K562 (cell line): Measurements from ENCODE around the gene CPED1.

Source experiments
- ZFX ChIP-seq: sonication (generic); formaldehyde crosslinking; IDR thresholded peaks from 2 replicates; pipeline ENCODE4 v1.8.0; 2022; ENCODE audit warnings: mild to moderate bottlenecking, missing genetic modification reagents, moderate library complexity
- TF ChIP-seq, protein P1 (sequence below), 3 experiments: IDR thresholded peaks in 2 of 3; conservative IDR thresholded peaks in 1 of 3; 2 replicates each; pipeline ENCODE4 v1.5.1; 2011 to 2012; ENCODE audit warnings: low read length in 3 of 3, mild to moderate bottlenecking in 3 of 3, control low read depth in 2 of 3, improper control_type of control experiment in 1 of 3, inconsistent platforms in 1 of 3, low read depth in 1 of 3, mixed read lengths in 1 of 3, moderate library complexity in 1 of 3; ENCODE audit not compliant: insufficient read depth in 2 of 3

- TF ChIP-seq, protein P1, sequence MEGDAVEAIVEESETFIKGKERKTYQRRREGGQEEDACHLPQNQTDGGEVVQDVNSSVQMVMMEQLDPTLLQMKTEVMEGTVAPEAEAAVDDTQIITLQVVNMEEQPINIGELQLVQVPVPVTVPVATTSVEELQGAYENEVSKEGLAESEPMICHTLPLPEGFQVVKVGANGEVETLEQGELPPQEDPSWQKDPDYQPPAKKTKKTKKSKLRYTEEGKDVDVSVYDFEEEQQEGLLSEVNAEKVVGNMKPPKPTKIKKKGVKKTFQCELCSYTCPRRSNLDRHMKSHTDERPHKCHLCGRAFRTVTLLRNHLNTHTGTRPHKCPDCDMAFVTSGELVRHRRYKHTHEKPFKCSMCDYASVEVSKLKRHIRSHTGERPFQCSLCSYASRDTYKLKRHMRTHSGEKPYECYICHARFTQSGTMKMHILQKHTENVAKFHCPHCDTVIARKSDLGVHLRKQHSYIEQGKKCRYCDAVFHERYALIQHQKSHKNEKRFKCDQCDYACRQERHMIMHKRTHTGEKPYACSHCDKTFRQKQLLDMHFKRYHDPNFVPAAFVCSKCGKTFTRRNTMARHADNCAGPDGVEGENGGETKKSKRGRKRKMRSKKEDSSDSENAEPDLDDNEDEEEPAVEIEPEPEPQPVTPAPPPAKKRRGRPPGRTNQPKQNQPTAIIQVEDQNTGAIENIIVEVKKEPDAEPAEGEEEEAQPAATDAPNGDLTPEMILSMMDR (IDR thresholded peaks at IDR 0.05 in 2 of 3, conservative IDR thresholded peaks at IDR 0.05 in 1 of 3; ENCODE audit: insufficient read depth in 2 of 3, low read depth in 1 of 3, low read length in 3 of 3): no peak
- TF ChIP-seq ZFX (CRISPR knock-in tag): no peak
These were observed 106.3 kb downstream of the CPED1 start for GRCh38 chr7:121094829-121095228.
